ENCODE results near the gene THOC1. TPM values are rescaled to one million over a fixed set of nuclear protein-coding genes. Genes with fewer than 3 reads are reported as not detected.

THOC1 gene
- total RNA-seq, 6 experiments from 2014 or later = 11.0 to 16.0 (median 12.6) TPM

DNA sequence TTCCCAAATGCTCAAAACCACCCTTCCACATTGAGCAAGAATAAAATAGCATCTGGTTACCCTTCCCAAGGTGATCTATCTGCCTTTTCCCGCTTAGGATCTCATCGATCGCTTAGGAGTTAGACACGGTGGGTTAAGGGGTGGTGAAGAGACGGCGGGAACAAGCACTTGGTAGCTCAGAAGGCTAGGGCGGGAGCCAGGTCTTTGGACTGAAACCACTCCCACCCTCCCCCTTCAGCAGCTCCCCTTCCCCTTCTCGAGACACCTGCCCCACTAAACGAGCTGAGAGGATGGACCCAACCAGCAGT is 513 bp downstream of the THOC1 start:
- peaks cover 0 to 13% (median 2%) of the 10 kb centered on the region in 4 donors for H3K36me3 ChIP-seq
- 0% methylated on average over 7 of the region's 9 CpGs for WGBS (ENCODE audit: insufficient coverage, low coverage, low lambda C conversion rate, missing lambda C conversion rate)
- DNase-seq = no peak
- H3K27me3 ChIP-seq = no peaks in the 10 kb centered on the region
- no peak for TF ChIP-seq POLR2A (IDR thresholded peaks at IDR 0.05)
- TF ChIP-seq, protein P1, sequence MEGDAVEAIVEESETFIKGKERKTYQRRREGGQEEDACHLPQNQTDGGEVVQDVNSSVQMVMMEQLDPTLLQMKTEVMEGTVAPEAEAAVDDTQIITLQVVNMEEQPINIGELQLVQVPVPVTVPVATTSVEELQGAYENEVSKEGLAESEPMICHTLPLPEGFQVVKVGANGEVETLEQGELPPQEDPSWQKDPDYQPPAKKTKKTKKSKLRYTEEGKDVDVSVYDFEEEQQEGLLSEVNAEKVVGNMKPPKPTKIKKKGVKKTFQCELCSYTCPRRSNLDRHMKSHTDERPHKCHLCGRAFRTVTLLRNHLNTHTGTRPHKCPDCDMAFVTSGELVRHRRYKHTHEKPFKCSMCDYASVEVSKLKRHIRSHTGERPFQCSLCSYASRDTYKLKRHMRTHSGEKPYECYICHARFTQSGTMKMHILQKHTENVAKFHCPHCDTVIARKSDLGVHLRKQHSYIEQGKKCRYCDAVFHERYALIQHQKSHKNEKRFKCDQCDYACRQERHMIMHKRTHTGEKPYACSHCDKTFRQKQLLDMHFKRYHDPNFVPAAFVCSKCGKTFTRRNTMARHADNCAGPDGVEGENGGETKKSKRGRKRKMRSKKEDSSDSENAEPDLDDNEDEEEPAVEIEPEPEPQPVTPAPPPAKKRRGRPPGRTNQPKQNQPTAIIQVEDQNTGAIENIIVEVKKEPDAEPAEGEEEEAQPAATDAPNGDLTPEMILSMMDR (IDR thresholded peaks at IDR 0.05) = no peak
- peak overlapping the region; percentile 80 to 95 (median 92) for H3K4me3 ChIP-seq
- peaks cover 0 to 1% (median 0%) of the 10 kb centered on the region in 4 donors for H3K9me3 ChIP-seq
- peaks cover 0 to 18% (median 0%) of the 10 kb centered on the region in 4 donors for H3K4me1 ChIP-seq
- intact Hi-C loops (cut with DNase I) = no loop called here
- H3K27ac ChIP-seq = peak overlapping the region; percentile 70 to 95 (median 79)
- ATAC-seq = peak in 1 of 4 donors; percentile 24

DNA sequence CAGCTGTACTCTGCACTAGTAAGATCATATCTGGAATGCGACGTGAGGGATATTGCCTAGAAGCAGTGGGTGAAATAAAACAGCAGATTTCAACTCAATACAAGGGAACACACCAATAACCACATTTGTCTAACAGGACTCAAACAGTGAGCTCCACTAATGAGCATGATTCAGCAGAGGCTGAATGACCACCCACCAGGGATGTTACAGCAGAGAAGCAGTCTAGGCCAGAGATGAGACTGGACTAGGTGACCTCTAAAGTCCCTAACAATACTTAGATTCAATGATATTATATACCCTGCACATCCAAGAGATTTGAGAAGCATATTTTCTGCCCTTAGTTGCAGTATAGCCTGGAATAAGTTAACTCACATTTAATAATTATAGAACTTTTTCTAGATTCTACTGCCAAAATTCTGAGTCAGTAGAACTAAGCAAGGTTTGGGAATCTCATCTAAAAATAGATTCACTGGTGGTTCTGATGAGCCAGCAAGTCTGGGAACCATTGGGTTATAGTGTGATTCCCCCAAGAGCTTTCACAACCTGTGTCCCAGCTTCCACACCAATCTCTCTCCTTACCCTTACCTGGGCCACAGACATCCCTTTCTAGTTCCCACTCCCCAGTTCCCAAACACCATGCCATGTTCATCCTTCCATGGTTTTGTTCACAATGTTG is 6.3 kb downstream of the THOC1 start:
- peaks cover 0 to 1% (median 0%) of the 10 kb centered on the region in 4 donors for H3K4me1 ChIP-seq
- H3K9me3 ChIP-seq = peaks cover 0 to 1% (median 0%) of the 10 kb centered on the region in 4 donors
- intact Hi-C loops (cut with DNase I) = no loop called here
- no peak overlapping the region for H3K4me3 ChIP-seq
- TF ChIP-seq, protein P1 (IDR thresholded peaks at IDR 0.05) = no peak
- TF ChIP-seq POLR2A (IDR thresholded peaks at IDR 0.05) = no peak
- WGBS (ENCODE audit: insufficient coverage, low coverage, low lambda C conversion rate, missing lambda C conversion rate) = 95% methylated on average over 2 of the region's 2 CpGs
- peaks cover 0 to 29% (median 2%) of the 10 kb centered on the region in 4 donors for H3K36me3 ChIP-seq
- DNase-seq = no peak
- H3K27ac ChIP-seq = no peak overlapping the region
- no peaks in the 10 kb centered on the region for H3K27me3 ChIP-seq
- no peak for ATAC-seq

DNA sequence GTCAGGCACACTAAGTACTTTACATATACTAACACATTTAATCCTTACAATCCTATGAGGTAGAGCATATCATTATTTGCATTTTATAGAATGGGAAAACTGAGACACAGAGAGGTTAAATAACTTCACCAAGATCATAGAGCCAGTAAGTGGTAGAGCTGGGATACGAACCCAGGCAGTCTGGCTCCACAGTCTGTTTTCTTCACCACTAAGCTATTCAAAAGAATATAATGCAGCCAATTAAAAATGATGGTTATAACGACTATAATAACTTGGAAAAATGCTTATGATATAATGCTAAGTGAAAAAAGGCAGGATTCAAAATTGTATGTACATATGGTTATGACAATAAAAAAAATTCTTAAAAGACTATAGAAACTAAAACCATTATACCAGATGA is 7.3 kb downstream of the THOC1 start:
- no peak for TF ChIP-seq POLR2A (IDR thresholded peaks at IDR 0.05)
- TF ChIP-seq, protein P1 (IDR thresholded peaks at IDR 0.05) = no peak
- no peak overlapping the region for H3K27ac ChIP-seq
- no peaks in the 10 kb centered on the region for H3K9me3 ChIP-seq
- 92% methylated on average over 2 of the region's 2 CpGs for WGBS (ENCODE audit: insufficient coverage, low coverage, low lambda C conversion rate, missing lambda C conversion rate)
- peaks cover 0 to 38% (median 4%) of the 10 kb centered on the region in 4 donors for H3K36me3 ChIP-seq
- H3K4me3 ChIP-seq = no peak overlapping the region
- H3K4me1 ChIP-seq = no peaks in the 10 kb centered on the region
- intact Hi-C loops (cut with DNase I) = no loop called here
- no peak for ATAC-seq
- no peaks in the 10 kb centered on the region for H3K27me3 ChIP-seq
- no peak for DNase-seq

DNA sequence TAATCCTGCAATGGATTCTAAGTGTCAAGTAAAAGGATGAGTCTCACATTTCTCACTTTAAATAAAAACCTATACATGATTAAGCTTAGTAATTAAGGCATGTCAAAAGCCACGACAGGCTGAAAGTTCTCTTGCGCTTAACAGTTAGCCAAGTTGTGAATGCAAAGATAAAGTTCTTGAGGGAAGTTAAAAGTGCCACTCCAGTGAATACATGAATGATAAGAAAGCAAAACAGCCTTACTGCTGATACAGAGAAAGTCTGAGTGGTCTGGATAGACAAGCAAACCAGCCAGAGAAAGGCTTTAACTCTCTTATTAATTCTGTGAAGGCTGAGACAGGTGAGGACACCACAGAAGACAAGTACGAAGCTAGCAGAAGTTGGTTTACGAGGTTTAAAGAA is 12.7 kb downstream of the THOC1 start:
- ATAC-seq (no peak), DNase-seq (no peak)
- TF ChIP-seq, protein P1 (IDR thresholded peaks at IDR 0.05) = no peak
- TF ChIP-seq POLR2A (IDR thresholded peaks at IDR 0.05) = no peak
- no peaks in the 10 kb centered on the region for H3K9me3 ChIP-seq
- no peaks in the 10 kb centered on the region for H3K4me1 ChIP-seq
- no peaks in the 10 kb centered on the region for H3K27me3 ChIP-seq
- intact Hi-C loops (cut with DNase I) = no loop called here
- WGBS (ENCODE audit: insufficient coverage, low coverage, low lambda C conversion rate, missing lambda C conversion rate) = 86% methylated on average over 4 of the region's 4 CpGs
- H3K27ac ChIP-seq = no peak overlapping the region
- no peak overlapping the region for H3K4me3 ChIP-seq
- H3K36me3 ChIP-seq = peaks cover 0 to 73% (median 17%) of the 10 kb centered on the region in 4 donors

All from right lobe of liver (tissue), 6 donors.